Common myeloid progenitor, CD34-positive (primary cell): ENCODE measurements around the gene RNF32.
A peak's percentile ranks its signal among the peaks of the same experiment; 100 is the strongest.
"Not testable (repeated sequence)": the region's sequence is repeated elsewhere in the genome, so short reads cannot be mapped to it uniquely, and the experiment has no call there.

Experiments used
- CTCF ChIA-PET: fragments of 350-600 bp; sonication (Branson Sonifier 250); formaldehyde crosslinking; loops from one replicate; lab custom pipeline; 2021; ENCODE audit warnings: antibody characterized with exemption; lab: Charles Lee
- POLR2A ChIA-PET: fragments of 350-600 bp; sonication (Branson Sonifier 250); formaldehyde crosslinking; loops from one replicate; lab custom pipeline; 2021; ENCODE audit warnings: antibody characterized with exemption; lab: Charles Lee
- DNase-seq, 3 donors: peaks; one replicate each; pipeline versions ENCODE4 v3.0.0 to v3.0.0-alpha.2; 2013
- H3K27ac ChIP-seq, 2 experiments: 1 replicate in 1 of 2; 2 replicates in 1 of 2; pipeline ENCODE4 v1.7.0; 2013; ENCODE audit warnings: inconsistent platforms in 2 of 2, low read length in 2 of 2, mild to moderate bottlenecking in 2 of 2, low read depth in 1 of 2, moderate library complexity in 1 of 2; ENCODE audit not compliant: severe bottlenecking in 2 of 2, insufficient read depth in 1 of 2, poor library complexity in 1 of 2
- H3K27me3 ChIP-seq, 5 experiments: replicated peaks in 2 of 5; 1 replicate in 3 of 5; 2 replicates in 2 of 5; pipeline versions ENCODE4 v1.6.1 to v1.7.0; 2013; ENCODE audit warnings: low read length in 4 of 5, mild to moderate bottlenecking in 2 of 5, moderate library complexity in 2 of 5, inconsistent platforms in 1 of 5; ENCODE audit not compliant: insufficient read depth in 5 of 5, control insufficient read depth in 4 of 5
- H3K36me3 ChIP-seq, 4 experiments: 1 replicate in 2 of 4; 2 replicates in 2 of 4; pipeline versions ENCODE4 v1.6.1 to v1.7.0; 2013; ENCODE audit warnings: low read length in 3 of 4, control low read depth in 1 of 4, mild to moderate bottlenecking in 1 of 4; ENCODE audit not compliant: control insufficient read depth in 4 of 4, insufficient read depth in 4 of 4
- H3K4me1 ChIP-seq, 4 experiments: 1 replicate in 3 of 4; 2 replicates in 1 of 4; pipeline versions ENCODE4 v1.6.1 to v1.7.1; 2013; ENCODE audit warnings: low read length in 3 of 4, mild to moderate bottlenecking in 3 of 4, control low read depth in 1 of 4, inconsistent platforms in 1 of 4, moderate library complexity in 1 of 4; ENCODE audit not compliant: control insufficient read depth in 4 of 4, insufficient read depth in 4 of 4; ENCODE audit errors: control extremely low read depth in 1 of 4
- H3K4me3 ChIP-seq, 7 experiments: 1 replicate in 4 of 7; 2 replicates in 3 of 7; pipeline versions ENCODE4 v1.5.1 to v1.7.0; 2013; ENCODE audit warnings: mild to moderate bottlenecking in 7 of 7, low read length in 6 of 7, moderate library complexity in 6 of 7, inconsistent platforms in 2 of 7, low read depth in 2 of 7, control low read depth in 1 of 7; ENCODE audit not compliant: insufficient read depth in 4 of 7, control insufficient read depth in 1 of 7; ENCODE audit errors: extremely low read depth in 1 of 7
- H3K9me3 ChIP-seq, 5 experiments: 1 replicate in 4 of 5; 2 replicates in 1 of 5; pipeline versions ENCODE4 v1.6.1 to v1.7.1; 2013; ENCODE audit warnings: low read length in 4 of 5, mild to moderate bottlenecking in 2 of 5, inconsistent platforms in 1 of 5, low read depth in 1 of 5, moderate library complexity in 1 of 5; ENCODE audit not compliant: control insufficient read depth in 4 of 5, insufficient read depth in 2 of 5; ENCODE audit errors: control extremely low read depth in 1 of 5
- WGBS: methylation state at CpG from one replicate; pipeline ENCODE4 v1.1.5; 2013; ENCODE audit not compliant: insufficient coverage; 5-methylcytosine and 5-hydroxymethylcytosine counted together

RNF32 gene

DNA sequence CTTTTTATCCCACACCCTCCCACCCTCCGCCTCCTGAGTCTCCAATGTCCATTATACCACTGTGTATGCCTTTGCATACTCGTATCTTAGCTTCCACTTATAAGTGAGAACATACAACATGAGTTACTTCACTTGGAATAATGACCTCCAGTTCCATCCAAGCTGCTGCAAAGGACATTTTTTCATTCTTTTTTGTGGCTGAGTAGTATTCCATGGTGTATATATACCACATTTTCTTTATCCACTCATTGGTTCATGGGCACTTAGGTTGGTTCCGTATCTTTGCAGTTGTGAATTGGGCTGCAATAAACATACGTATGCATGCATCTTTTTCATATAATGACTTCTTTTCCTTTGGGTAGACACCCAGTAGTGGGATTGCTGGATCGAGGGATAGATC is 6.8 kb downstream of the RNF32 start:
- H3K4me3 ChIP-seq, H3K36me3 ChIP-seq, H3K27ac ChIP-seq, POLR2A ChIA-PET, DNase-seq, H3K4me1 ChIP-seq, H3K9me3 ChIP-seq: not testable (repeated sequence)
- peaks cover 4 to 40% (median 6%) of the 10 kb centered on the region in 5 experiments for H3K27me3 ChIP-seq
- 100% methylated on average over 1 of the region's 5 CpGs for WGBS
- CTCF ChIA-PET: interaction anchor here (0.9 kb wide), 1 partner anchor 13 kb away, joined by 3 read pairs; no protein-coding TSS in a partner anchor

DNA sequence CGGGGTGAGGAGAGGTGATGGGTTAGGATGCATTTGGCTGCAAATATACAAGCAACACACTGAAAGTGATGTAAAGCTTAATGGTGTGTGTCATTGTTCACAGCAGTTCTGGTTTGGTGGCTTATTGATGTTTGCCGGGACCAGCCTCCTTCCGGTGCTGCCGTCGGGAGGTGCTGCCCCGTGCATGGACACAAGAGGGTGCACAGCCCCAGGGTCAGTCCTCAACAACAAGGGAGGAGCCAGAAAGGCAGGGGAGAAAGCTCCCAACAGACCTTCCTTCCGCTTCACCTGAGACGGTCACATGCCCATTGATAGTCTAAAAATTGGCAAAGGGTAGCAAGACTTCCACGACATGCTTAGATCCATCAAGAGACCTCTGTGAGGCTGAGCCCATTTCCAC is 9.5 kb downstream of the RNF32 start:
- DNase-seq: peak in 2 of 3 donors; percentile 5 to 22
- CTCF ChIA-PET: interaction anchor here (0.8 to 1.6 kb wide), 2 partner anchors 9 to 167 kb away, joined by 4 read pairs; no protein-coding TSS in a partner anchor
- H3K27ac ChIP-seq: no peak overlapping the region
- H3K4me3 ChIP-seq: no peak overlapping the region
- POLR2A ChIA-PET: no interaction called here
- 83% methylated on average over 9 of the region's 9 CpGs for WGBS
- H3K9me3 ChIP-seq: no peaks in the 10 kb centered on the region
- H3K36me3 ChIP-seq: no peaks in the 10 kb centered on the region
- H3K4me1 ChIP-seq: no peaks in the 10 kb centered on the region
- H3K27me3 ChIP-seq: peaks cover 0 to 28% (median 4%) of the 10 kb centered on the region in 5 experiments

DNA sequence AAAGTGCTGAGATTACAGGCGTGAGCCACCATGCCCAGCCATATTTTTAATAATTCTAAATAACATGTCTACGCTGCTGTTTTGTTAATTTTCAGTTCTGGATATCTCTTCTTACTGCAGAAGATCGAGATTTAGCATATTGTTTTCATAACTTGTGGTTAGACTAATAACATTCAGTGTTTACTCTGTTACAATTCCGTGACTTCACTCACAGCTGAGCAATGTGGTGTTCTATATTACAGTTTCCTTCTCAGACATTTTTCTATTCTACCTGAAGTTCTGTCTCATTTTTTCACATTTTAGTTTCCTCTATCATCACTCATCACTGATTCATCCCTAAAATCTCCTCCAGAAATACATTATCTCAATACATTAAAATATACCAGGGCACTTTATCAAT is 10.9 kb downstream of the RNF32 start:
- Histone ChIP-seq H3K36me3 (no peaks in the 10 kb centered on the region), H3K9me3 (no peaks in the 10 kb centered on the region), H3K4me3 (no peak overlapping the region), H3K27ac (no peak overlapping the region), H3K4me1 (no peaks in the 10 kb centered on the region), H3K27me3 (peaks cover 0 to 19% (median 4%) of the 10 kb centered on the region in 5 experiments)
- no peak for DNase-seq
- WGBS: 90% methylated on average over 2 of the region's 4 CpGs
- CTCF ChIA-PET: no interaction called here
- POLR2A ChIA-PET: no interaction called here

DNA sequence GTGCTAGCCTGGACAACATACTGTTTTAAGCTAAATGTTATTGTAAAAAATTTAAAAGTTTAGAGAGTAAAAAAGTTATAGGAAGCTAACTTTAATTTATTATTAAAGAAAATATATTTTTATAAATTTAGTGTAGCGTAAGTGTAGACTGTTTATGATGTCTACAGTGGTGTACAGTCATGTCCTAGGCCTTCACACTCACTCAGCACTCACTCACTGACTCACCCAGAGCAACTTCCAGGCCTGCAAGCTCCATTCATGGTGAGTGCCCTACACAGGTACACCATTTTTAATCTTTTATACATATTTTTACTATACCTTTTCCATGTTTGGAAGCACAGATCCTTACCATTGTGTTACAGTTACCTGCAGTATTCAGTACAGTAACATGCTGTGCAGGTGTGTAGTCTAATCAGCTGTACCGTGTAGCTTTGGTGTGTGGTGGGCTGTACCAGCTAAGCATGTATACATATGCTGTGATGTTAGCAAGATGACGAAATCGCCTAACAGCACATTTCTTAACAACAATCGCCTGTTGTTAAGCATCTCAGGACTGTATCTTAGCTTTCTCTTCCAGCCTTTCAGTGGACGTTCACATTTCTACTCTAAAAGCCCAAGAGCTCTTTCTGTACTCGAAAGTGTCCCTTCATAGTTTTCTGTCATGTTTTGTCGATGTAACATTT is 12.5 kb downstream of the RNF32 start:
- no peaks in the 10 kb centered on the region for H3K36me3 ChIP-seq
- POLR2A ChIA-PET: no interaction called here
- whole genome bisulfite sequencing: 94% methylated on average over 7 of the region's 8 CpGs

DNA sequence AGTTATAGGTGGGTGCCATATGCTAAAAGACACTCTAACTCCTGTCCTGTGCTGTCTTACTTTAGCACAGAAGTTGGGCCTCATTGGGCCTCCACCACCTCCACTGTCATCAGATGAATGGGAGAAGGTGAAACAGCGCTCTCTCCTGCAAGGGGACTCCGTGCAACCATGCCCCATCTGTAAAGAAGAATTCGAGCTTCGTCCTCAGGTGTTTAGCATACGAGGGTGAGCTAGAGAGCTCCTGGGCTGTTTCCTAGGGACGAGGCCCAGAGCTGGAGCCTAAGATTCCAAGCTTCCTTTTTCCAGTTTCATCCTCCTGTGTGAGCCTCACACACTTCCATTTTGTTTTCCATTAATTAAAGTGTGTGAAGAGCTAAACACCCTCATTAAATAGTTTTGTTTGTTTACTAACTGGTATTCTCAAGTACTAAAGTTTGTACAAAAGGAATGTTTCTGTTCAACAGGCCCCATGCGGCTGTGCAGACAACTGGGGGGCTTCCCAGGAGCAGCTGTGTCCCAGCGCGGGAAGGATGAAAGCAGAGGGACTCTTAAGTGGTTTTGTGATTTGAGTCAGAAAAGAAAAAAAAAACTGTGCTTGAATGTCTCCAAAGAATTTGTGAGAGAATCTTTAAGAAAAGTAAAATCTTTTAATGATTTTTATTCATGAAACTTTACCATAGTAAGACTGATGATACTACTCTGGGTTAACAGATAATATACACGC is 14.1 kb downstream of the RNF32 start:
- WGBS: 100% methylated on average over 1 of the region's 10 CpGs
- POLR2A ChIA-PET: no interaction called here
- CTCF ChIA-PET: no interaction called here

More for the DNA sequence above, 12.5 kb downstream of the RNF32 start:
- H3K9me3 ChIP-seq: no peaks in the 10 kb centered on the region
- CTCF ChIA-PET: interaction anchor here (0.8 to 1.3 kb wide), 3 partner anchors 18 to 868 kb away, joined by 3 to 4 read pairs (median 3); no protein-coding TSS in a partner anchor
- no peak overlapping the region for H3K4me3 ChIP-seq
- no peaks in the 10 kb centered on the region for H3K4me1 ChIP-seq
- H3K27me3 ChIP-seq: peaks cover 0 to 25% (median 4%) of the 10 kb centered on the region in 5 experiments
- no peak for DNase-seq
- no peak overlapping the region for H3K27ac ChIP-seq

DNA sequence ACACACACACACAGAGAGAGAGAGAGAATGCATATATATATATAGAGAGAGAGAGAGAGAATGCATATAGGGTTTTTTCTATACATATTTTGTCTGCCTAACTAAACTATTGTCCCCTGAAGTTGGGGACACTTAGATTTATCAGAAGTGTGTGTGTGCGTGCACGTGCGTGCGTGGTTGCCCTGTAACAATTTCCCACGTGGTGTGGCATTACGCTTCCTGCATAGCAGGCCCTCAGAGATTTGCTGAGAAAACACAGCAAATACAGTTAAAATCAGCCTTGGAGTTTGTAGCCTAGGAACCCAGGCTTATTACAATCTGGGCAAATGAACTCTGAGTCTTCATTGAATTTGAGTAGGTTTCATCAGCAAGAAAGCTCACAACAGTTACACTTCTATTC is 14.7 kb downstream of the RNF32 start:
- no peaks in the 10 kb centered on the region for H3K4me1 ChIP-seq
- H3K9me3 ChIP-seq: no peaks in the 10 kb centered on the region
- H3K4me3 ChIP-seq: no peak overlapping the region
- H3K36me3 ChIP-seq: no peaks in the 10 kb centered on the region
- DNase-seq: no peak
- ChIA-PET CTCF (no interaction called here), POLR2A (no interaction called here)
- no peak overlapping the region for H3K27ac ChIP-seq
- H3K27me3 ChIP-seq: peaks cover 0 to 24% (median 2%) of the 10 kb centered on the region in 5 experiments
- WGBS: 85% methylated on average over 6 of the region's 6 CpGs

More for the DNA sequence above, 14.1 kb downstream of the RNF32 start:
- Histone ChIP-seq H3K9me3 (no peaks in the 10 kb centered on the region), H3K27ac (no peak overlapping the region), H3K36me3 (no peaks in the 10 kb centered on the region), H3K27me3 (peaks cover 0 to 25% (median 3%) of the 10 kb centered on the region in 5 experiments), H3K4me1 (no peaks in the 10 kb centered on the region), H3K4me3 (no peak overlapping the region)
- DNase-seq: no peak

DNA sequence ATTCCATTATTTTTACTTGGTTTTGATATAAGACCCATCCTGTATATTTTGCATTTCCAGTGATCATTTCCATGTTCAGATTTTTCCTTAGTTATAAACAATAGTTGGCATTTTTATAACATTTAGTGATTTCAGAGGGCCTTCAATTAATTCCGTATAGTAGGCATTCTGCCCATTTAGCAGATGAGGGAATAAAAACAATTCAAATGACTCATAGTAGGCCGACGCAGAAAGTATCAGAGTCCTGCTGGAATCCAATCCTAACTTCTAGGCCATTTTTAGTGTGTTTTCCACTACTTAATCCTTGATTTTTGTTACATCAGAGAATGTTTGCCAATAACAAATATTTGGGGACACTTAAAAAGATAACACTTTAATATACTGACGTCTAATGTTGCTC is 15.4 kb downstream of the RNF32 start:
- H3K9me3 ChIP-seq: no peaks in the 10 kb centered on the region
- WGBS: 86% methylated on average over 2 of the region's 4 CpGs
- POLR2A ChIA-PET: no interaction called here

More for the DNA sequence above, 15.4 kb downstream of the RNF32 start:
- CTCF ChIA-PET: no interaction called here
- H3K27ac ChIP-seq: no peak overlapping the region
- no peaks in the 10 kb centered on the region for H3K36me3 ChIP-seq
- peaks cover 0 to 19% (median 2%) of the 10 kb centered on the region in 5 experiments for H3K27me3 ChIP-seq
- DNase-seq: no peak
- no peaks in the 10 kb centered on the region for H3K4me1 ChIP-seq
- H3K4me3 ChIP-seq: no peak overlapping the region
